Heart left ventricle (tissue), 13 donors: ENCODE data around the gene PRKN.

Source experiments
- POLR2A ChIP-seq, 2 donors: fragments of 450-650 bp; IDR thresholded peaks; one replicate each; pipeline ENCODE4 v1.6.1; 2017; ENCODE audit warnings: antibody characterized with exemption in 2 of 2, mild to moderate bottlenecking in 2 of 2, moderate library complexity in 2 of 2
- TF ChIP-seq, protein P1 (sequence below), 12 donors: fragments of 200-600 bp; sonication (generic) in 4 of 12; IDR thresholded peaks; one replicate each; pipeline versions ENCODE4 v1.5.0 to v1.8.0; 2018 to 2022; ENCODE audit warnings: antibody characterized with exemption in 12 of 12, mild to moderate bottlenecking in 5 of 12
- donor health status: ischemic (EF 13 %, LVEDD 7.1; RV severe dilation, severe dysfunction).
- donor health status: DM: no; HTN: yes; CAD: no.
- donor health status: DM: no; HTN: no; CAD: no.
- donor health status: ischemic (EF 25% LVEDD 6.9; RV normal size, moderate dysfunction).
- donor health status: ischemic (EF 25% LVEDD 5.7; RV mildly dilated, moderate dysfunction).
- donor health status: ischemic (EF 35%, LVEDD 5.7; RV mildly dilated, moderate dysfunction).
- donor health status: nonischemic (EF 11% LVEDD 7.7; RV severe dilation, severe dysfunction).
- donor health status: DM: yes; HTN: yes; CAD: no.
- donor health status: PGD.
- donor health status: ischemic (EF 29% LVEDD 5.4; RV normal size, mild dysfunction).
- donor health status: nonischemic (EF 23%, LVEDD 6.1; RV moderate dilation, normal function).

GRCh38 chr6:161869491-161869890 is 858.1 kb downstream of the PRKN start:
- TF ChIP-seq, protein P1, sequence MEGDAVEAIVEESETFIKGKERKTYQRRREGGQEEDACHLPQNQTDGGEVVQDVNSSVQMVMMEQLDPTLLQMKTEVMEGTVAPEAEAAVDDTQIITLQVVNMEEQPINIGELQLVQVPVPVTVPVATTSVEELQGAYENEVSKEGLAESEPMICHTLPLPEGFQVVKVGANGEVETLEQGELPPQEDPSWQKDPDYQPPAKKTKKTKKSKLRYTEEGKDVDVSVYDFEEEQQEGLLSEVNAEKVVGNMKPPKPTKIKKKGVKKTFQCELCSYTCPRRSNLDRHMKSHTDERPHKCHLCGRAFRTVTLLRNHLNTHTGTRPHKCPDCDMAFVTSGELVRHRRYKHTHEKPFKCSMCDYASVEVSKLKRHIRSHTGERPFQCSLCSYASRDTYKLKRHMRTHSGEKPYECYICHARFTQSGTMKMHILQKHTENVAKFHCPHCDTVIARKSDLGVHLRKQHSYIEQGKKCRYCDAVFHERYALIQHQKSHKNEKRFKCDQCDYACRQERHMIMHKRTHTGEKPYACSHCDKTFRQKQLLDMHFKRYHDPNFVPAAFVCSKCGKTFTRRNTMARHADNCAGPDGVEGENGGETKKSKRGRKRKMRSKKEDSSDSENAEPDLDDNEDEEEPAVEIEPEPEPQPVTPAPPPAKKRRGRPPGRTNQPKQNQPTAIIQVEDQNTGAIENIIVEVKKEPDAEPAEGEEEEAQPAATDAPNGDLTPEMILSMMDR (IDR thresholded peaks at IDR 0.05), result no peak
- no peak for TF ChIP-seq POLR2A (IDR thresholded peaks at IDR 0.05)
